ENCODE measurements around the gene DBNL.

DBNL gene

GRCh38 chr7:44073664-44074348, 29.3 kb downstream of the DBNL start:
- in situ Hi-C loops (cut with HindIII; ENCODE audit: low sequenced_read_pairs) = no loop called here
- TF ChIP-seq, protein P1, sequence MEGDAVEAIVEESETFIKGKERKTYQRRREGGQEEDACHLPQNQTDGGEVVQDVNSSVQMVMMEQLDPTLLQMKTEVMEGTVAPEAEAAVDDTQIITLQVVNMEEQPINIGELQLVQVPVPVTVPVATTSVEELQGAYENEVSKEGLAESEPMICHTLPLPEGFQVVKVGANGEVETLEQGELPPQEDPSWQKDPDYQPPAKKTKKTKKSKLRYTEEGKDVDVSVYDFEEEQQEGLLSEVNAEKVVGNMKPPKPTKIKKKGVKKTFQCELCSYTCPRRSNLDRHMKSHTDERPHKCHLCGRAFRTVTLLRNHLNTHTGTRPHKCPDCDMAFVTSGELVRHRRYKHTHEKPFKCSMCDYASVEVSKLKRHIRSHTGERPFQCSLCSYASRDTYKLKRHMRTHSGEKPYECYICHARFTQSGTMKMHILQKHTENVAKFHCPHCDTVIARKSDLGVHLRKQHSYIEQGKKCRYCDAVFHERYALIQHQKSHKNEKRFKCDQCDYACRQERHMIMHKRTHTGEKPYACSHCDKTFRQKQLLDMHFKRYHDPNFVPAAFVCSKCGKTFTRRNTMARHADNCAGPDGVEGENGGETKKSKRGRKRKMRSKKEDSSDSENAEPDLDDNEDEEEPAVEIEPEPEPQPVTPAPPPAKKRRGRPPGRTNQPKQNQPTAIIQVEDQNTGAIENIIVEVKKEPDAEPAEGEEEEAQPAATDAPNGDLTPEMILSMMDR (IDR thresholded peaks at IDR 0.05; ENCODE audit: low read depth, low read length, missing control alignments) = no peak
- no peak overlapping the region for H3K4me3 ChIP-seq (ENCODE audit: low read depth, low read length)
- no peak for DNase-seq (ENCODE audit: low read depth)

GRCh38 chr7:44074349-44074695, 29.8 kb downstream of the DBNL start:
- no peak overlapping the region for H3K4me3 ChIP-seq (ENCODE audit: low read depth, low read length)
- TF ChIP-seq, protein P1 (IDR thresholded peaks at IDR 0.05; ENCODE audit: low read depth, low read length, missing control alignments) = no peak
- DNase-seq (ENCODE audit: low read depth) = no peak
- in situ Hi-C loops (cut with HindIII; ENCODE audit: low sequenced_read_pairs) = no loop called here

DNA sequence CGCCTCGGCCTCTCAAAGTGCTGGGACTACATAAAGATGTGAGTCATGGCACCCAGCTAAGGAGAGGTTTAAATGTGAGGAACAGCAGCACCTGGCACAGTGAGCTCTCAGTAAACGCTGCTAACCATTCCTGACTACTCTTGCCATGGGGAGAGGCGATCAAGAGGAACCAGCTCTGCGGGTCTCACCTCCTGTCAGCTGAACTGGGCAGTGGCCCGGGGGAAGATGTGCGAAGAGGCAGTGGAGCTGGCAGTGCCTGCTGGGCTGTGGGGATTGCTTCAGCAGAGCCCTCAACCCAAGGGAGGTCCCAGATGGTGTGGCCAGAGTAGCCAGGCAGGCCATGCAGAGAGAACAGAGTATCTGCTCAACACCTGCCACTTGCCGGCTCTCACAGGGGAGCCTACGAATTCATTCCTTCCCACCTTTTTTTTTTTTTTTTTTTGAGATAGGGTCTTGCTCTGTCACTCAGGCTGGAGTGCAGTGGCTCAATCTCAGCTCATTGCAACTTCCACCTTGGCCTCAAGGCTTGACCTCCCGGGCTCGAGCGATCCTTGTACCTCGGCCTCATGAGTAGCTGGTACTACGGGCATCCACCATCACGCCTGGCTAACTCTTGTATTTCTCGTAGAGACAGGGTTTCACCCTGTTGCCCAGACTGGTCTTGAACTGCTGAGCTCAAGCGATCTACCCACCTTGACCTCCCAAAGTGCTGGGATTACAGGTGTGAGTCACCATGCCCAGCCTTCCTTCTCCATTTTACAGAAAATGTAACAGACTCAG, 31.0 kb downstream of the DBNL start:
- TF ChIP-seq, protein P1 (IDR thresholded peaks at IDR 0.05; ENCODE audit: low read depth, low read length, missing control alignments) = no peak
- H3K4me3 ChIP-seq (ENCODE audit: low read depth, low read length) = no peak overlapping the region
- DNase-seq (ENCODE audit: low read depth) = no peak
- in situ Hi-C loops (cut with HindIII; ENCODE audit: low sequenced_read_pairs) = loop anchor here (5.0 kb wide), 1 partner anchor 137 kb away; no protein-coding TSS in a partner anchor

- in situ Hi-C loops (cut with HindIII; ENCODE audit: low sequenced_read_pairs) = loop anchor here (5.0 kb wide), 1 partner anchor 136 kb away; no protein-coding TSS in a partner anchor
- no peak for DNase-seq (ENCODE audit: low read depth)
Measured at GRCh38 chr7:44076101-44076895, 31.8 kb downstream of the DBNL start.

GRCh38 chr7:44077061-44077460, 32.6 kb downstream of the DBNL start:
- H3K4me3 ChIP-seq (ENCODE audit: low read depth, low read length) = no peak overlapping the region
- DNase-seq (ENCODE audit: low read depth) = no peak
- TF ChIP-seq, protein P1 (IDR thresholded peaks at IDR 0.05; ENCODE audit: low read depth, low read length, missing control alignments) = no peak
- in situ Hi-C loops (cut with HindIII; ENCODE audit: low sequenced_read_pairs) = loop anchor here (5.0 kb wide), 1 partner anchor 135 kb away; no protein-coding TSS in a partner anchor

More at GRCh38 chr7:44076101-44076895, 31.8 kb downstream of the DBNL start:
- TF ChIP-seq, protein P1 (IDR thresholded peaks at IDR 0.05; ENCODE audit: low read depth, low read length, missing control alignments) = no peak
- H3K4me3 ChIP-seq (ENCODE audit: low read depth, low read length) = no peak overlapping the region

DNA sequence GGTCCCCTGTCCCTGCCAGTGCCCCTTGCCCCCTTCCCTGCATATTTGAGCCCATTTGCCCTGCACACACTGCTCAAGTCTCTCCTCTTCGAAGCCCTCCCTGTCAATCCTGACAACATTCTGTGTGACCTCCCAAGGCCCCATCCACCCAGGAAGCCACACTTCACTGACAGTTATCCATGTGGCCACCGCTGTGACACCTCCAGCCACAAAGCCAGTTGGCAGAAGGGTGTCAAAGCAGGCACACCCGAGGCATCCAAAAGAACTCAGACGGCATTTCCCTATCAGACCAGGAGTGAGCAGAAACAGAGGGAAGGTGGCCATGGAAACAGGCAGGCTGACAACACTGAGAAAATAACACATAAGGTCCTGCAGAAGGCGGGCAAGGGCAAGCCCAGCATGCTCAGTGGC, 33.2 kb downstream of the DBNL start:
- in situ Hi-C loops (cut with HindIII; ENCODE audit: low sequenced_read_pairs) = loop anchor here (5.0 kb wide), 1 partner anchor 135 kb away; no protein-coding TSS in a partner anchor
- TF ChIP-seq, protein P1 (IDR thresholded peaks at IDR 0.05; ENCODE audit: low read depth, low read length, missing control alignments) = no peak
- no peak overlapping the region for H3K4me3 ChIP-seq (ENCODE audit: low read depth, low read length)
- no peak for DNase-seq (ENCODE audit: low read depth)

Measured in astrocyte of the cerebellum (primary cell).